Measurements from ENCODE around the gene MBP.
"Not testable (repeated sequence)": the region's sequence is repeated elsewhere in the genome, so short reads cannot be mapped to it uniquely, and the experiment has no call there.

MBP gene

DNA sequence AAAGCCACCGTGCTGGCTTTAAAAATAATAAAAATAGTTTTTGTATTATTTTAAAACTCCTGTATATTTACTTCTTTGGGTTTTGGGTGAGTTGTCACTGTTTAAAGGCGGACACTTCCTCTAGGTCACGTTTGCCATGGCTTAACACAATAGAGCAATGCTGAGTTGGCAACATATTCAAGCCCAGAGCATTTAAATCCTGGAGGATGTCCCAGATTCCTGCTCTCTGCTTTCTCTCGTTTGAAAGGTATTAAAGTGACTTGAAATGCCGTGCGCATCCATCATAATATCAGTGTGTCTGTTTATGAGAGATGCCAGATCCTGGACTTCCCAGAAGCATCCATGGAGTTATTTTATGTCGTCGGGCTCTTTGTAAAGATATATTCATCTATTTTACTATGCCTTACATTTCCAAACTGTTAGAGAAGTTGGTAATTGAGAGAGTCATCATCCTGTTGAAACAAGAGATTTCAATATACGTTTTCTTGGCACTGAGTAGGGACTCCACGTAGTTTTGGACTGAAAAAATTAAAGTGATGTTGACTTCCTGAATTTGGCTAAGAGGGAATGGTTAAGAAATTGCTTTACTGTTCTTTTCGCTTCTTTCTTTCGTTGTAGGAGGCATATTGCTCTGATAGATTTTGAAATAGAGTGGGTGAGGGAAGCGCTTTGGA lies 159.6 kb downstream of the MBP start:
- ChIA-PET CTCF (interaction anchor here (10.9 kb wide), 1 partner anchor 10 kb away, joined by 93 read pairs; no protein-coding TSS in a partner anchor), POLR2A (no interaction called here)
- DNase-seq (ENCODE audit: low read depth, low spot score), result no peak
- H3K4me3 ChIP-seq (ENCODE audit: low read depth, low read length), result no peak overlapping the region
- TF ChIP-seq, protein P1, sequence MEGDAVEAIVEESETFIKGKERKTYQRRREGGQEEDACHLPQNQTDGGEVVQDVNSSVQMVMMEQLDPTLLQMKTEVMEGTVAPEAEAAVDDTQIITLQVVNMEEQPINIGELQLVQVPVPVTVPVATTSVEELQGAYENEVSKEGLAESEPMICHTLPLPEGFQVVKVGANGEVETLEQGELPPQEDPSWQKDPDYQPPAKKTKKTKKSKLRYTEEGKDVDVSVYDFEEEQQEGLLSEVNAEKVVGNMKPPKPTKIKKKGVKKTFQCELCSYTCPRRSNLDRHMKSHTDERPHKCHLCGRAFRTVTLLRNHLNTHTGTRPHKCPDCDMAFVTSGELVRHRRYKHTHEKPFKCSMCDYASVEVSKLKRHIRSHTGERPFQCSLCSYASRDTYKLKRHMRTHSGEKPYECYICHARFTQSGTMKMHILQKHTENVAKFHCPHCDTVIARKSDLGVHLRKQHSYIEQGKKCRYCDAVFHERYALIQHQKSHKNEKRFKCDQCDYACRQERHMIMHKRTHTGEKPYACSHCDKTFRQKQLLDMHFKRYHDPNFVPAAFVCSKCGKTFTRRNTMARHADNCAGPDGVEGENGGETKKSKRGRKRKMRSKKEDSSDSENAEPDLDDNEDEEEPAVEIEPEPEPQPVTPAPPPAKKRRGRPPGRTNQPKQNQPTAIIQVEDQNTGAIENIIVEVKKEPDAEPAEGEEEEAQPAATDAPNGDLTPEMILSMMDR (IDR thresholded peaks at IDR 0.05; ENCODE audit: insufficient read depth, low read length, missing control alignments), result no peak

DNA sequence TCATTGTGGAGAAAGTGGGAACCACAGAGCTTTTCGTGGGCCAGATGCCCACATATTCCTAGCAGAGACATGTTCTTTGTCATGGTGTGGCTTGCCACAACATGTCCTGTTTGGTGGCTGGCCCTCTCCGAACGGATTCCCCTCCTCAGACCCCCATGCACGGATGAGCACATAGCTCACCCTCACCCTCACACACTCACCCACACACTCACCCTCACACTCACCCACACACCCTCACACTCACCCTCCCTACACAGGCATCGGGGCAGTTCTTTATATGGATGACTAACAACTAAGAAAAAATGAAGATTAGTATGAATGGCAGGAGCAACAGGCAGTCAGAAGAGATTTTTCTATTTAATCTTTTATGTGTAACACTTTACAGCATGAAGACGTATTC lies 160.3 kb downstream of the MBP start:
- DNase-seq (ENCODE audit: low read depth, low spot score), result no peak
- ChIA-PET CTCF (interaction anchor here (1.0 to 10.9 kb wide), 4 partner anchors 10 to 240 kb away, joined by 3 to 93 read pairs (median 12); no protein-coding TSS in a partner anchor), POLR2A (no interaction called here)
- TF ChIP-seq, protein P1 (IDR thresholded peaks at IDR 0.05; ENCODE audit: insufficient read depth, low read length, missing control alignments), result no peak
- H3K4me3 ChIP-seq (ENCODE audit: low read depth, low read length), result no peak overlapping the region

DNA sequence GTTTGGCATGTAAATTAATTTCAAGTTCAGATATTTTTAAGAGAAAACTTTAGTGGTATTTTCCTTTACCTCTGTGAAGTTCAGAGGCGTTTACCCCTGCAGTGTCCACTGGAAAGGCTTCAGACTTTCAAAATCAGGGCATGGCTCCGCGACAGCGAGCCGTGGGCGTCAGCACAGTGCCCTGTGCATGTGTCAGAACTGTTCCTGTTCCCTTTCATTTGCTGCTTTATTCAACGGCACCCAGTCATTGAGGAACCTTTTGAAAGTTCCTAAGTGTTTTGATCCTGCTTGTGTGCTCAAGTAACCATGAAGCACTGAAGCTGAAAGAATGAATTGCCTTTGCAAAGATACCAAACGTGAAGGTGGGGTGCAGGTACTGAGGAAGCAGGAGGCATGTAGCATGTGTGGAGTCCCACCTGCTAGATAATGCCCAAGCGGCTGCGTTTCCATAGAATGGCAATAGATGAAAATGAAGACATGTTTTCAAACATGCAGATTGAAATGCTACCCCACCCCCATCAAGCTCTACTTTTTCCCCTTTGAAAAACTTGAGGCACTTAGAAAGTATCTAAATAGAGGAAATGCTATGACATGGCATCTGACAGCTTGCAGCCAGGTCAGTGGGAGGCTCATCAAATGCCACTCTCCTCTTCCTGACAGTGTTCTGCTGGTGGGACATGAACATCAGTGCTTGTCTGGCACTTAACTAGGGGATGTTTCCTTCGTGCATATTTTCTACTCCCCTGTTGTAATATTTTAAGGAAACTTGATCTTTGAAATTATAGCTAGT lies 161.6 kb downstream of the MBP start:
- CTCF ChIA-PET, result interaction anchor here (3.8 to 10.9 kb wide), 2 partner anchors 12 to 168 kb away, joined by 21 to 93 read pairs; no protein-coding TSS in a partner anchor
- POLR2A ChIA-PET, result interaction anchor here (0.6 kb wide), 1 partner anchor 13 kb away, joined by 3 read pairs; no protein-coding TSS in a partner anchor
- H3K4me3 ChIP-seq (ENCODE audit: low read depth, low read length), result no peak overlapping the region

DNA sequence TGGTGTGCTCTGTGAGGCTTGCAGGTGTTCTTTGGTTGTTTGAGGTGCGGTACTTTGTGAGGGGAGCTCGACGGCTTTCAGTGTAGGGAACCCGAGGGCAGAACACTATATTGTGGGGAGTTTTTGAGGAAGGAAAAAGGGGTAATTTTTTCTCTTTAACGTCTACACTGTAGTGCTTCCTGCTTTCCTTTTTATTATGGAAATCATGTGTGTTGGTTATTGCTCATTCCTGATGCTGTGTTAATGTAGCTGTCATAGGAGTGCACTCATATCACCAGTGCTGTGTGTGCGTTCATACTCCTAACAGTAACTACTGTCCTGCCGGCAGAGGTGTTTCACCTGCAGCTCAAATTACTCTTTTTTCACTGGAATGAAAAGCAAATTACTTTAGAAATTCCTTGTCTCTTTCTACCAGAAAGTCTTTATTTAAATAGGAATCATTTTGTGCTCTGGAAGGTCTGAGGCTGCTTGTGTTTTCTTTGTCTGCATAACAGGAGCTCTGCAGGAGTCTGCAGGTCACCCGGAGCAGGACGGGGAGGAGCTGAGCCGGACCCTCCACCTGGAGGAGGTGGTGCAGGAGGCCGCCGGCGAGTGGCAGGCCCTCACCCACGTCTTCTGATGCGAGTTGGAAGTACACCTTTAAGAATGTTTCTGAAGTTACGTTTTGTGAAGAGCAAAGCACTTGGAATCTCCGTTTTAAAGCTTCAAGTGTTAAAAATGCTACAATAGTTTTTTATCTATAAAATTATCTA lies 164.7 kb downstream of the MBP start:
- TF ChIP-seq, protein P1 (IDR thresholded peaks at IDR 0.05; ENCODE audit: insufficient read depth, low read length, missing control alignments), result no peak
- no peak for DNase-seq (ENCODE audit: low read depth, low spot score)
- POLR2A ChIA-PET, result no interaction called here
- CTCF ChIA-PET, result interaction anchor here (10.9 kb wide), 1 partner anchor 16 kb away, joined by 93 read pairs; no protein-coding TSS in a partner anchor
- H3K4me3 ChIP-seq (ENCODE audit: low read depth, low read length), result no peak overlapping the region

More for the DNA sequence above, 161.6 kb downstream of the MBP start:
- no peak for DNase-seq (ENCODE audit: low read depth, low spot score)
- TF ChIP-seq, protein P1 (IDR thresholded peaks at IDR 0.05; ENCODE audit: insufficient read depth, low read length, missing control alignments), result no peak

DNA sequence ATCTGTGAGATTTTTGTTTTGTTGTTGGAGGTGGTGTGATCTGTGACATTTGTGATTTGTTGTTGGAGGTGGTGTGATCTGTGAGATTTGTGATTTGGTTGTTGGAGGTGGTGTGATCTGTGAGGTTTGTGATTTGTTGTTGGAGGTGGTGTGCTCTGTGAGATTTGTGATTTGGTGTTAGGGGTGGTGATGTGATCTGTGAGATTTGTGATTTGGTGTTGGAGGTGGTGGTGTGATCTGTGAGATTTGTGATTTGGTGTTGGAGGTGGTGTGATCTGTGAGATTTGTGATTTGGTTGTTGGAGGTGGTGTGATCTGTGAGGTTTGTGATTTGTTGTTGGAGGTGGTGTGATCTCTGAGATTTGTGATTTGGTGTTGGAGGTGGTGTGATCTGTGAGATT lies 165.3 kb downstream of the MBP start:
- H3K4me3 ChIP-seq (ENCODE audit: low read depth, low read length); POLR2A ChIA-PET; DNase-seq (ENCODE audit: low read depth, low spot score): not testable (repeated sequence)
- CTCF ChIA-PET, result interaction anchor here (10.9 kb wide), 1 partner anchor 16 kb away, joined by 93 read pairs; no protein-coding TSS in a partner anchor

DNA sequence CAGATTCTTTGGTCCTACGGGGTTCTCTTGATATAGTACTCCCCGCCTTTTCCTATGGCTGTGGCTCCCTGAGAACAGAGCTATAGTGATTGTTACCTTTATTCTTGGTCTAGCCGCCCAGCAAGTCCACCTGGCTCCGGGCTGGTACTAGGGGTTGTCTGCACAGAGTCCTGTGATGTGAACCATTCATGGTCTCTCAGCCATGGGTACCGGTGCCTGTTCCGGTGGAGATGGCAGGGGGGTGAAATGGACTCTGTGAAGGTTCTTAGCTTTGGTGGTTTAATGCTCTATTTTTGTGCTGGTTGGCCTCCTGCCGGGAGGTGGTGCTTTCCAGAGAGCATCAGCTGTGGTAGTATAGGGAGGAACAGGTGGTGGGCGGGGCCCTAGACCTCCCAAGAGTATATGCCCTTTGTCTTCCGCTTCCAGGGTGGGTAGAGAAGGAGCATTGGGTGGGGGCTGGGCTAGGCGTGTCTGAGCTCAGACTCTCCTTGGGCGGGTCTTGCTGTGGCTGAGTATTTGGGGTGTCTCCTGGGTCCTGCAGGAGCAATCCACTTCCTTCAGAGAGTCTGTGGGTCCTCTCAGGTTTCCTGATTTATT lies 166.9 kb downstream of the MBP start:
- CTCF ChIA-PET, result interaction anchor here (1.2 to 10.9 kb wide), 4 partner anchors 18 to 164 kb away, joined by 3 to 93 read pairs (median 6); no protein-coding TSS in a partner anchor
- POLR2A ChIA-PET, result not testable (repeated sequence)

More for the DNA sequence above, 166.9 kb downstream of the MBP start:
- not testable (repeated sequence) for DNase-seq (ENCODE audit: low read depth, low spot score); H3K4me3 ChIP-seq (ENCODE audit: low read depth, low read length)

Data from AG04449 (cell line).